Measurements from ENCODE around the gene LAPTM5.

The LAPTM5 gene

GRCh38 chr1:30741239-30741894 is 16.2 kb downstream of the LAPTM5 start:
- no peak for DNase-seq

DNA sequence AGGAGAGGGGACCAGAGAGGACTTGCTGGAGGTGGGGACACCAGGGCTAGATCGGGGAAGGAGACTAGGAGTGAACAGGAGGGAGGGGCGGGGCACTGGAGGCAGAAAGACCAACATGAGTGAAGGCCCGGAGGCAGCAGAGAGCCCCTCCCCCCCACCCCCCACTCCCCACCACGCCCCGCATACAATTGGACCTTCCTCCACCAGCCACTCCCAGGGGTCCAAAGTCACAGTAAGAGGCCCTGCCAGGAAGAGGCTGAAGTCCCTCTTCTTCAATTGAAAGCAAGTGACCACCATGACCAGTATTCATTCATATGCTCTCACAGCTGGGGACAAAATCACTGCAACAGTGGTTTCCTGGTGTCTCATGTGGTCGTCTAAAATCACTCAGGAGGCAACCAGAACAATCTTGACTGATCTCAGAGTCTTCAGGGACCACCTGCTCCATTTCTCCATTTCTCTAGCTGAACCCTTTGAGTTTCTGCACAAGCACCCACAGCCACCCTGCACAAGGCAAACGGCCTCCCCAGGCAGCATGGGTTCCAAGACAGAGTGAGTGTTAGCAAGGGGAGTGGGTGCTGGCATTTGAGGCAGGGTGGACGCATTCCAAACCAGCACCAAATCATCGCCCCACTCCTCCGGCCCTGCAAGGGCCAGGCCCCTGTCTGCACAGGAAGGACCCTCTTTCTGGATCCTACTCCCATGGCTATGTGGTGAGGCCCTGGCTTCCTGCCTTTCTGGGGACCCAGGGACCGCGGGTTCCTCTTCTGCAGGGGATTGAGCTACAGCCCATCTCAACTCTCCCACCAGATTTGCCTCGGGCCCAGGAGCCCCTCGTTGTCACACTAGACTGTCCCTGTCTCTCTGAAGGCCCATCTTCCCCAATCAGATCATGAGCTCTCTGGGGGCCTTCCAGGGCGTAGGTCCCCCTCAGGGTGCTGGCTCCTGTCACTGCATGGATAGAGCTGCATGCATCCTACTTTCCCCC is 17.0 kb downstream of the LAPTM5 start:
- DNase-seq, result no peak

GRCh38 chr1:30739601-30740000 is 18.0 kb downstream of the LAPTM5 start:
- no peak for DNase-seq

DNA sequence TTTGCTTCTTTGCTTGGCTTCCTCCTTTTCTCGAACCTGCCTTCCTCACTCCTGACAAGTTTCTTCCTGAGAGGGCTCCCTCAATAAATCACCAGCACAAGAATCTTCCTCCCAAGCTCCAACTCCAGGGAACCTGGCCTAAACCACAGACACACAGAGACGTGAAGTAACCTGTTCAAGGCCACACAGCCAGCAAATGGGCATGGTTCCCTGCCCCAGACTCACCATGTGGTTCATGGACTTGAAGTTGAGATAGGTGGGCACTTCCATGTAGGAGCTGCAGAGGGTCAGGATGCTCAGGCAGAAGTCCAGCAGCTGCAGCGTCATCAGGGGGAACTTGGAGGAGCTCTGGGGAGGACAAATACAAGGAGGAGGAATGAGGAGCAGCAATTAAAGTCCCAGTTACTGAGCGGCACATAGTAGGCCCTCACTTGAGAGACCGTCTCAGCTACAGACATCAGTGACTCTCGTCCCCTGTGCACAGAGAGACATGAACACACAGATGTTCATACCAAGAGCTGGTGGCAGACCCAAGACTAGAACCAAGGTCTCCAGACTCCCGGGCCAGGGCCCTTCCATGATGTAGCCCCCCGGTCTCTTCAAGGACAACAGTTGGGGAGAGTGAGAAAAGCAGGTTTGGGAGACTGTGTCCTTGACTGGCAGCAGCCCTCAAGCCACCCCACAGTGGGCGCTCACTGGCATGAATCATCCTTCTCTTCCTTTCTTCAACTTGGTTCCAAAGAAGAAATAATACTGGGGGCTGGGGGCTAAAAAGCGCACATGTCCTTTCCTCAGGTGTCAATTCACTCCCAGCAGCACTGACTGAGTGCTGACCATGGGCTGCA is 18.6 kb downstream of the LAPTM5 start:
- no peak for DNase-seq

DNA sequence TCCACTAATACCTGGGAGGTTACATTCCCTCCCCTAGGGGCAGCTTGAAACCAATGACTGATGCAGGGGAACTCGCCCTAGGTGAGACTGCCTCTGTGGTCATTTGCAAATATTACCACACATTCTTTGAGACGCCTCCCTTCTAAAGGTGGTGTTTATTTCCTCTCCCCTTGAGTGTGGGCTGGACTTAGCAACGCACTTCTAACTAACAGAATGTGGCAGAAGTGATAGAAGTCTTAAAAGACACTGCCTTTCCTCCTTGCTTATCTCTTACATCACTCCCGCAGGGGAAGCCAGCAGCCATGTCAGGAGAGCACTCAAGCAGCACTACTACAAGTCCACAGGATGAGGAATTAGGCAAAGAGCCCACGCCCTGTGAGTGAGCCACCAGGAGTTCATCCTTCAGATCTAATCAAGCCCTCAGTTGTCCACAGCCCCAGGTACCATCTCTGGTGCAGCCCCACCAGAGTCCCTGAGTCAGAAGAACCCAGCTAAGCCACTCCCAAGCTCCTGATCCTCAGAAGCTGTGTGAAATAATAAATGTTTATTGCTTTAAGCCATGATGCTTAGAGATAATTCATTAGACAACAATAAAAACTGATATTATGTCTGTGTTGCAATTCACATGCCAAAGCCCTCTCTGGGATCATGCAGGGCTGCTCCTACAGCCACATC is 19.4 kb downstream of the LAPTM5 start:
- DNase-seq, result no peak

DNA sequence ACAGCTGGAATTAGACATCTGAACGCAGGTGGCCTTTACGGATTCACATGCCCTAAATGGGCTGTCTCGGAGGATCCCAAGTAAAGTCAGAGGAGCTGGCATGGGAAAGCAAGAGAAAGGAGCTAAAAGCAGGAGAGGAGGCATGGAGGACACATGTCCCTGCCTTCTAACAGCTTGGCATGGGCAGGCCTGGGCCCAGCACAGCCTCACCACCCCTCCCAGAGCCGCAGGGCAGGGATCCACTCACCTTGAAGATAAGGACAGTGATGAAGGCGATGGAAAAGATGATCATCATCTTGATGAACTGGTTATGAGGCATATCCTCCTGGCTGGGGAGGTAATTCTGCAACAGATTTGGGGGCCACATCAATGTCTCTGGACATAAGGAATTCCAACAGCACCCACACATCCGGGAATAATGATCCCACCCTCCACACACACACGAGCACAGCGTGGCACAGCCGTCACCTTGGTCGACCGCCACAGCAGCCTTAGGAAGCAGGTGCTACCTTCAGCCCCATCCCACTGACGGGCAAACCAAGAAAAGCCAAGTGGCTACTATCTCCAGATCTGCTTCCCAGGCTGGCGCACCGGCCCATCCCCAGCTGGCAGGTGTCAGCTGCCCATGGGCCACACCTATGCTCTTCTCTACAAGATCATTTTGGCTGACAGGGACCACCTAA is 20.1 kb downstream of the LAPTM5 start:
- DNase-seq, result no peak

GRCh38 chr1:30735668-30736498 is 21.7 kb downstream of the LAPTM5 start:
- no peak for DNase-seq

DNA sequence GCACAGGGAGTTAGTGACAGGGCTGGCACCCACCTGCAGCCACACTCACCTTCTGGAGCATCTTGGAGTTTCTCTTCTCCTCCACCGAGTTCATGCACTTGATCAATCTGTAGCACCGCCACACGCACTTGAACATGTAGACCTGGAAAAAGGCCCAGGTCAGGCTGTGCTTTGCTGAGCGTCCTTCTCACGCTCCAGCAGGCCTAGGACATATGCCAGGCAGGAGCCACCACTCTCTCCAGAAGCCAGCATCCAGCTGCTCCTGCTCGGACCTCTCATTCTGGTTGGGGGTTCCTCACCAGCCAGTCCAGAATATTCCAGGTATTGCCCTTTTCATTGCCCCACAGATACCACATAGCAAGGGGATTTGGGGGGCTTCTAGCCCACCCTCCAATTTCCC is 22.4 kb downstream of the LAPTM5 start:
- DNase-seq, result no peak

- no peak for DNase-seq
Observed at GRCh38 chr1:30734580-30734979, 23.0 kb downstream of the LAPTM5 start.

GRCh38 chr1:30734106-30734505 is 23.5 kb downstream of the LAPTM5 start:
- DNase-seq, result no peak

DNA sequence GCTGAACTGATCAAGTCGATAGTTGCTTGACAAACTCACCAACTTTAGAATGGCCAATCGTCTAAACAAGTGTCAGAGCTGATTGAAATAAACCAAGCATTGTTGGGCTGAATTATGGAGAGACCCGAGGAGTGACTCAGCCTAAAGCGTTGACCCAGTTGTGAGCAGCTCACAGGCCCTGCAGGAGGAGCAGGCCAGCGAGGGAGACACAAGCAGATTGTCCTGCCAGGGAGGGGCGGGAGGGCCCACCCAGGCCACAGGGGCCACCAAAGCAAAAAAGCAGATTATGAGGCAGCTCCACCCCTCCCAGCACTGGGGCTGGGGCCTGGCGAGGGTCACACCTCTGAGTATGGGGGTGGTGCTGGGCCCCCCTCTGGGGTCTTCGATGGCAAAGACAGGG is 24.1 kb downstream of the LAPTM5 start:
- no peak for DNase-seq

GRCh38 chr1:30732277-30732996 is 25.1 kb downstream of the LAPTM5 start:
- DNase-seq, result no peak

DNA sequence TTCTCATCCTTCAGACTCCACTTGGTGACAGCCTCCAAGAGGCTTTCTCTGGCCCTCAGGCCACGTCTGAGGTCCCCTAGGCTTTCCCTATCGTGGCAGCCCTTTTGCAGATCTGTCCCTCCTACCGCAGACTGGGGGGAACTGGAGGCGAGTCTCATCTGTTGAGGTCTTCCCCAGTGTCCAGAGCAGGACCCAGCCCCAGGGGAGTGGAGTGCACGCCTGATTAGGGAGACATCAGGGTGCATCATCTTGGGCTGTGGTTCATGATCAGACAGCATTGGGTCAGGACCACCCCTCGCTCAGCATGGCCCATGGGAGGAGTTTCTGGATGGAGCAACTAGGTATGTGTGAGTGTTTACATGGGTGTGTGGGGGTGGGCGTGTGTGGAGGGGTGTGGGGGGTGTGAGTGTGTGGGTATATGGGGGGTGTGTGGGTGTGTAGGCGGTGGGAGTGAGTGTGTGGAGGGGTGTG is 25.7 kb downstream of the LAPTM5 start:
- DNase-seq, result no peak

GRCh38 chr1:30731109-30731805 is 26.3 kb downstream of the LAPTM5 start:
- DNase-seq, result no peak

DNA sequence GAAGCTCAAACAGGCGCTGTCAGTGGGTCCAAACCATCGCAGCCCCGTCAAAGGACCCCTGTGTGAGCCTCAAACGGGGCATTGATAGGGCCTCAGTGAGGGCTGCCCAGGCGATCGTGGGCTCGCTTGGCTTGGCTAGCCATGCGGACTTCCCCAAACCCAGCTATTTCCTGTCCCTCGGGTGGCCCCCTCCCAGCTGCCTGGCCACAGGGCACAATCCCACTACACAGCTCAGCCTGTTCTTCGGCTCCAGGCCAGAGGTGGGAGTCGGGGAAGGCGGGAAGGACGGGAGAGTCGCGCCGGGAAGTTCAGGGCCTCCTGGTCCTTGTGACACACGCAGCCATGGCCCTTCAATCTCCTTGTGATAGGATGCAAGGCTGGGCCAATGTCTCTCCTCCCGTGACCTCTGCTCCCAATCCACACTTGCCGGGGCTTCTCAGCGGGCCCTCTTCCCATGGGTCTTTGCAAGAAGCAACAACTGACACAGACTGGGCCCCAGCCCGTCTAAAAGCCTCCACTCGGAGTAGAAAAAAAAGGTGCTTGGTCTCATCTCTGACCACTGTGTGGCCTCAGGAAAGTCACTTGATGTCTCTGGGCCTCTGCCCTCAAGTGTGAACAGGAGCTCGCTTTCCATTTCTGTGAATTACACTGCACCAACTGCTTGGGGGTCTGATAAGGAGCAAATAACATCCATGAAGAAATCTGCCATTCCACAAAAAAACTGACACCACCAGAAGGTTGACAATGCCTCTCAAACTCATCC is 27.0 kb downstream of the LAPTM5 start:
- DNase-seq, result no peak

- no peak for DNase-seq
Observed at GRCh38 chr1:30729901-30730300, 27.7 kb downstream of the LAPTM5 start.

DNA sequence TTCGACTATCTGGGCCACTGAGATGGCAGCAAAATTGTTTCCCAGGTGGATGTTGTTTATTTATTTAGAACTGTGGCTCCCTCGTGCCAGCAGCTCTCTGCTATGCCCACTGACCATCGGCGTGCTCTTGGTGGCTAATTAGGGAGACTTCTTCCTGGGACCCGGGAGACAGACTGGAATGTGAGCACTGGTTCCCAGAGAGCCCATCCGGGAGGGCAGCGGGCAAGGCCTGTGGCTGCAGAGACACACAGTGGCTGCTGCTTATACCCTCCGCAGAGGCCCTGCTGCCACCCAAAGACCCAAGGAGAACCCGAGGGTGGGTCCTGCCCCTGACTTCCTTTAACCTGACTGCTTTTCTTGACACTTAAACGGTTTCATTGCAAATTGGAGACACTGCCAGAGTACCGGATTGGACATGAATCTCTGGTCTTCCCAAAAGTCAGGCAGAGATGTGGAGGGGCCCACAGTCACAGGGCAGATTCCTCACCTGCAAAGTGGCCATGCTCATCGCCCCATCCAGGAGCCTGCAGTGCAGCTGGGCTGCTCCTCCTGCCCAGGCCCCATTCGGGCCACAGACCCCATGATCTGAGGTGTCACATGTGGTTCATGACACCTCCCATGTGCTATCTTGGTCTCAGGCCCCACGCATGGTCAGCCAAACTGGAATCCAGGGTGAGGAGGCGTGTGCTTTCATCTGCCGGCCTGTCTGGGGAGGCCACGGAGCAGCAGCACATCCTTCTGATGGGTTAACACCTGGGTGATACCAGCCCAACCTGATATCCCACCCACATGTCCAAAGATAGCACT is 28.5 kb downstream of the LAPTM5 start:
- DNase-seq, result no peak

DNA sequence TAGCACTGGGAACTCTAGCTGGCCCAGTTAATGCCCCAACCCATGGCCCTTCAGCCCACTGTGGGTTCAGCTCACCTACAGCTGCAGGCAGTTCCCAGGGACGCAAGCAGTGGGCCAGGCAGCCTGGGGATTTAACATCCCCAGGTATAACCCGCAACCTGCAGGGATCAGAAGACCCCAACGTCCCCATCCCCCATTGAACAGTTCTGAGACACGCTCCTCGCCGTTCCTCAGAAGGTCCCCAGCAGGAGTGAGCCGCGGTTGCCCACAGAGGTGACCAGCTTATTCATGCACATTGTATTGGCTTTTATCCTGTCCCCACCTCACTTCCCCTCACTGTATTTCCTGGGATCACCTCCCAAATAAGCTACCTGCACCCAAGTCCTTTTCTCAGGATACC is 29.2 kb downstream of the LAPTM5 start:
- DNase-seq, result no peak

Measured in NCI-H774 (cell line).